H9 (cell line): ENCODE data around the gene ATXN3. TPM values are rescaled to one million over a fixed set of nuclear protein-coding genes. Genes with fewer than 3 reads are reported as not detected.

Experiments
- DNase-seq: peaks from one replicate; pipeline ENCODE4 v3.0.0-alpha.2; 2017
- H2AFZ ChIP-seq: one replicate; pipeline ENCODE4 v1.6.1; 2013; ENCODE audit warnings: mild to moderate bottlenecking, low read length, control low read depth, moderate library complexity
- H2AK5ac ChIP-seq: 2 replicates; pipeline ENCODE4 v1.6.1; 2013; ENCODE audit warnings: low read length, control low read depth, mixed read lengths; ENCODE audit not compliant: insufficient read length
- H2BK120ac ChIP-seq: one replicate; pipeline ENCODE4 v1.6.1; 2013; ENCODE audit warnings: low read depth, mild to moderate bottlenecking, low read length, control low read depth, inconsistent platforms; ENCODE audit not compliant: poor library complexity, severe bottlenecking
- H2BK12ac ChIP-seq: 2 replicates; pipeline ENCODE4 v1.6.1; 2013; ENCODE audit warnings: low read length, control low read depth, mixed read lengths, low read depth; ENCODE audit not compliant: insufficient read length
- H2BK15ac ChIP-seq: 2 replicates; pipeline ENCODE4 v1.6.1; 2013; ENCODE audit warnings: low read depth, low read length, control low read depth
- H2BK20ac ChIP-seq: one replicate; pipeline ENCODE4 v1.6.1; 2013; ENCODE audit warnings: low read depth, mild to moderate bottlenecking, low read length, control low read depth, inconsistent platforms; ENCODE audit not compliant: poor library complexity, severe bottlenecking
- H2BK5ac ChIP-seq: 2 replicates; pipeline ENCODE4 v1.6.1; 2013; ENCODE audit warnings: low read length, control low read depth, mixed read lengths; ENCODE audit not compliant: insufficient read length
- H3K14ac ChIP-seq: 2 replicates; pipeline ENCODE4 v1.6.1; 2013; ENCODE audit warnings: low read length, control low read depth; ENCODE audit not compliant: insufficient read depth
- H3K18ac ChIP-seq: 2 replicates; pipeline ENCODE4 v1.6.1; 2013; ENCODE audit warnings: low read depth, mild to moderate bottlenecking, mixed read lengths, low read length, control low read depth; ENCODE audit not compliant: insufficient read length
- H3K23ac ChIP-seq: 2 replicates; pipeline ENCODE4 v1.6.1; 2013; ENCODE audit warnings: low read length, control low read depth, mixed read lengths, low read depth; ENCODE audit not compliant: insufficient read length
- H3K23me2 ChIP-seq: 2 replicates; pipeline ENCODE4 v1.6.1; 2013; ENCODE audit warnings: low read depth, mild to moderate bottlenecking, mixed read lengths, low read length, control low read depth; ENCODE audit not compliant: insufficient read length, poor library complexity, severe bottlenecking
- H3K27ac ChIP-seq: 2 replicates; pipeline ENCODE4 v1.5.1; 2013; ENCODE audit warnings: low read length, control low read depth, mixed read lengths, low read depth; ENCODE audit not compliant: insufficient read length
- H3K27me3 ChIP-seq: 2 replicates; pipeline ENCODE4 v1.6.1; 2013; ENCODE audit warnings: low read length, control low read depth, inconsistent platforms; ENCODE audit not compliant: insufficient read depth
- H3K4ac ChIP-seq: 2 replicates; pipeline ENCODE4 v1.6.1; 2013; ENCODE audit warnings: low read depth, mild to moderate bottlenecking, control low read depth, inconsistent platforms, low read length, moderate library complexity
- H3K4me1 ChIP-seq: 2 replicates; pipeline ENCODE4 v1.6.1; 2013; ENCODE audit warnings: low read length, control low read depth, inconsistent platforms; ENCODE audit not compliant: insufficient read depth
- H3K4me2 ChIP-seq: 2 replicates; pipeline ENCODE4 v1.6.1; 2013; ENCODE audit warnings: low read length, control low read depth, mixed read lengths; ENCODE audit not compliant: insufficient read length, insufficient read depth
- H3K56ac ChIP-seq: 2 replicates; pipeline ENCODE4 v1.6.1; 2013; ENCODE audit warnings: low read depth, mild to moderate bottlenecking, mixed read lengths, low read length, control low read depth; ENCODE audit not compliant: insufficient read length
- H3K79me1 ChIP-seq: 2 replicates; pipeline ENCODE4 v1.6.1; 2013; ENCODE audit warnings: low read depth, mild to moderate bottlenecking, moderate library complexity, low read length, control low read depth, inconsistent platforms; ENCODE audit not compliant: insufficient read depth, poor library complexity, severe bottlenecking
- H3K79me2 ChIP-seq: 2 replicates; pipeline ENCODE4 v1.6.1; 2013; ENCODE audit warnings: low read length, control low read depth, inconsistent platforms; ENCODE audit not compliant: insufficient read depth
- H3K9ac ChIP-seq: 2 replicates; pipeline ENCODE4 v1.6.1; 2013; ENCODE audit warnings: low read length, control low read depth, mixed read lengths; ENCODE audit not compliant: insufficient read length; ENCODE audit errors: extremely low read depth
- H3K9me3 ChIP-seq: one replicate; pipeline ENCODE4 v1.6.1; 2013; ENCODE audit warnings: low read depth, low read length, inconsistent platforms; ENCODE audit not compliant: control insufficient read depth
- H3T11ph ChIP-seq: one replicate; pipeline ENCODE4 v1.6.1; 2013; ENCODE audit warnings: mild to moderate bottlenecking, low read length, control low read depth, inconsistent platforms
- H4K20me1 ChIP-seq: one replicate; pipeline ENCODE4 v1.6.1; 2013; ENCODE audit not compliant: control insufficient read depth, insufficient read length, insufficient read depth
- H4K5ac ChIP-seq: 2 replicates; pipeline ENCODE4 v1.6.1; 2013; ENCODE audit warnings: low read depth, mild to moderate bottlenecking, mixed read lengths, low read length, control low read depth; ENCODE audit not compliant: insufficient read length
- H4K8ac ChIP-seq: replicated peaks from 2 replicates; pipeline ENCODE4 v1.6.1; 2013; ENCODE audit warnings: low read length, control low read depth, mixed read lengths, low read depth; ENCODE audit not compliant: insufficient read length
- H4K91ac ChIP-seq: 2 replicates; pipeline ENCODE4 v1.6.1; 2013; ENCODE audit warnings: low read depth, mild to moderate bottlenecking, moderate library complexity, mixed read lengths, low read length, control low read depth; ENCODE audit not compliant: insufficient read length
- H3K27ac Mint-ChIP-seq, 3 experiments: 2 replicates in 2 of 3; 3 replicates in 1 of 3; pipeline ENCODE4 v1.8.0; 2020 to 2021; ENCODE audit warnings: mixed read lengths in 3 of 3, mild to moderate bottlenecking in 1 of 3, moderate library complexity in 1 of 3
- H3K27me3 Mint-ChIP-seq: 2 replicates; pipeline ENCODE4 v1.8.0; 2021; ENCODE audit warnings: low read depth, mild to moderate bottlenecking, moderate library complexity, mixed read lengths
- H3K36me3 Mint-ChIP-seq, 3 experiments: 2 replicates in 2 of 3; 3 replicates in 1 of 3; pipeline ENCODE4 v1.8.0; 2020 to 2021; ENCODE audit warnings: low read depth in 3 of 3, mixed read lengths in 3 of 3; ENCODE audit not compliant: insufficient read depth in 1 of 3
- H3K4me1 Mint-ChIP-seq, 2 experiments: 2 replicates each; pipeline ENCODE4 v1.8.0; 2020; ENCODE audit warnings: mixed read lengths in 2 of 2
- H3K4me3 Mint-ChIP-seq, 2 experiments: 2 replicates in 1 of 2; 3 replicates in 1 of 2; pipeline ENCODE4 v1.8.0; 2020 to 2021; ENCODE audit warnings: mild to moderate bottlenecking in 2 of 2, mixed read lengths in 2 of 2, moderate library complexity in 1 of 2
- H3K9me3 Mint-ChIP-seq, 2 experiments: 2 replicates in 1 of 2; 3 replicates in 1 of 2; pipeline ENCODE4 v1.8.0; 2020; ENCODE audit warnings: mild to moderate bottlenecking in 2 of 2, mixed read lengths in 2 of 2, moderate library complexity in 1 of 2
- WGBS: extraction: QIAGEN DNeasy Blood & Tissue Kit; methylation state at CpG from one replicate; pipeline ENCODE4 v1.1.7; 2013; ENCODE audit warnings: missing lambda C conversion rate, low lambda C conversion rate, mixed read lengths; ENCODE audit not compliant: insufficient read length; ENCODE audit errors: extremely low coverage; 5-methylcytosine and 5-hydroxymethylcytosine counted together
- total RNA-seq: library from RNA; stranded (reverse); gene quantifications from 2 replicates; pipeline ENCODE4 v1.2.1, GENCODE V29; 2021
- TF ChIP-seq, protein P1 (sequence below): fragments of 200-600 bp; sonication (generic); conservative IDR thresholded peaks from 3 replicates; pipeline ENCODE4 v1.8.0; 2021; ENCODE audit warnings: antibody characterized with exemption, mild to moderate bottlenecking

ATXN3 gene
- total RNA-seq, 1 experiment from 2014 or later: 29.7 TPM

GRCh38 chr14:92143309-92143708 lies 36.9 kb upstream of the ATXN3 start:
- Histone ChIP-seq H3K27me3 (no peaks in the 10 kb centered on the region), H4K20me1 (no peaks in the 10 kb centered on the region), H2BK12ac (no peak overlapping the region), H3K9ac (no peak overlapping the region), H3K14ac (no peak overlapping the region), H2BK15ac (no peak overlapping the region), H3K4me1 (no peaks in the 10 kb centered on the region), H2BK120ac (no peak overlapping the region), H3K27ac (no peak overlapping the region), H3K23me2 (no peaks in the 10 kb centered on the region), H2BK20ac (no peak overlapping the region), H3K56ac (no peak overlapping the region), H2AK5ac (no peak overlapping the region), H3K4ac (no peak overlapping the region), H3K23ac (no peak overlapping the region), H2BK5ac (no peak overlapping the region), H3K79me2 (no peaks in the 10 kb centered on the region), H2AFZ (no peak overlapping the region), H4K91ac (no peak overlapping the region), H3K18ac (no peak overlapping the region), H3T11ph (no peak overlapping the region), H4K5ac (no peak overlapping the region), H3K4me2 (no peak overlapping the region), H4K8ac (no peak overlapping the region), H3K9me3 (no peaks in the 10 kb centered on the region), H3K79me1 (no peaks in the 10 kb centered on the region)
- Mint-ChIP-seq H3K4me1 (no peaks in the 10 kb centered on the region), H3K36me3 (peaks cover 36 to 87% (median 66%) of the 10 kb centered on the region in 3 experiments; a peak in 6 of 7 replicates), H3K9me3 (no peaks in the 10 kb centered on the region), H3K4me3 (no peak overlapping the region), H3K27me3 (no peaks in the 10 kb centered on the region), H3K27ac (no peak overlapping the region)
- TF ChIP-seq, protein P1, sequence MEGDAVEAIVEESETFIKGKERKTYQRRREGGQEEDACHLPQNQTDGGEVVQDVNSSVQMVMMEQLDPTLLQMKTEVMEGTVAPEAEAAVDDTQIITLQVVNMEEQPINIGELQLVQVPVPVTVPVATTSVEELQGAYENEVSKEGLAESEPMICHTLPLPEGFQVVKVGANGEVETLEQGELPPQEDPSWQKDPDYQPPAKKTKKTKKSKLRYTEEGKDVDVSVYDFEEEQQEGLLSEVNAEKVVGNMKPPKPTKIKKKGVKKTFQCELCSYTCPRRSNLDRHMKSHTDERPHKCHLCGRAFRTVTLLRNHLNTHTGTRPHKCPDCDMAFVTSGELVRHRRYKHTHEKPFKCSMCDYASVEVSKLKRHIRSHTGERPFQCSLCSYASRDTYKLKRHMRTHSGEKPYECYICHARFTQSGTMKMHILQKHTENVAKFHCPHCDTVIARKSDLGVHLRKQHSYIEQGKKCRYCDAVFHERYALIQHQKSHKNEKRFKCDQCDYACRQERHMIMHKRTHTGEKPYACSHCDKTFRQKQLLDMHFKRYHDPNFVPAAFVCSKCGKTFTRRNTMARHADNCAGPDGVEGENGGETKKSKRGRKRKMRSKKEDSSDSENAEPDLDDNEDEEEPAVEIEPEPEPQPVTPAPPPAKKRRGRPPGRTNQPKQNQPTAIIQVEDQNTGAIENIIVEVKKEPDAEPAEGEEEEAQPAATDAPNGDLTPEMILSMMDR: no peak
- no peak for DNase-seq
- no CpG with 5 or more reads among the region's 4 CpGs for WGBS
